K562 (cell line): ENCODE measurements around the gene PPM1D. TPM values are rescaled to one million over a fixed set of nuclear protein-coding genes. Genes with fewer than 3 reads are reported as not detected.
A peak's percentile ranks its signal among the peaks of the same experiment; 100 is the strongest.

Experiments used
- ATF3 ChIP-seq, 2 experiments: fragments of 450-650 bp in 1 of 2; sonication (generic) in 1 of 2; formaldehyde crosslinking in 1 of 2; IDR thresholded peaks in 1 of 2; conservative IDR thresholded peaks in 1 of 2; 2 replicates each; pipeline versions ENCODE4 v1.6.1 to v1.8.1; 2016 to 2023; ENCODE audit warnings: mild to moderate bottlenecking in 2 of 2, moderate library complexity in 2 of 2, inconsistent platforms in 1 of 2, missing genetic modification reagents in 1 of 2
- CAMTA2 ChIP-seq: fragments of 250-450 bp; sonication (Bioruptor Pico); conservative IDR thresholded peaks from 2 replicates; pipeline ENCODE4 v1.5.1; 2022
- GABPB1 ChIP-seq: sonication (generic); formaldehyde crosslinking; IDR thresholded peaks from 2 replicates; pipeline ENCODE4 v1.8.0; 2022; ENCODE audit warnings: mild to moderate bottlenecking, missing genetic modification reagents
- HDAC1 ChIP-seq, 2 experiments: fragments of 450-650 bp; IDR thresholded peaks; 2 replicates each; pipeline ENCODE4 v1.6.1; 2016 to 2017; ENCODE audit warnings: inconsistent platforms in 1 of 2, mild to moderate bottlenecking in 1 of 2, moderate library complexity in 1 of 2
- HNRNPUL1 ChIP-seq: fragments of 200-400 bp; formaldehyde crosslinking; IDR thresholded peaks from 2 replicates; pipeline ENCODE4 v1.6.1; 2017; ENCODE audit warnings: low read length
- LCOR ChIP-seq: sonication (generic); formaldehyde crosslinking; IDR thresholded peaks from 2 replicates; pipeline ENCODE4 v1.8.0; 2022; ENCODE audit warnings: mild to moderate bottlenecking, missing genetic modification reagents
- MYBL2 ChIP-seq, 2 experiments: fragments of 450-650 bp in 1 of 2; sonication (generic) in 1 of 2; formaldehyde crosslinking in 1 of 2; IDR thresholded peaks; 2 replicates each; pipeline versions ENCODE4 v1.6.1 to v1.8.1; 2017 to 2022; ENCODE audit warnings: borderline replicate concordance in 1 of 2, inconsistent platforms in 1 of 2, low read depth in 1 of 2, mild to moderate bottlenecking in 1 of 2, missing genetic modification reagents in 1 of 2, moderate library complexity in 1 of 2
- NFATC3 ChIP-seq: fragments of 450-650 bp; IDR thresholded peaks from 2 replicates; pipeline ENCODE4 v1.6.1; 2017; ENCODE audit warnings: mild to moderate bottlenecking
- NFIC ChIP-seq: fragments of 450-650 bp; IDR thresholded peaks from 2 replicates; pipeline ENCODE4 v1.6.1; 2017; ENCODE audit warnings: mild to moderate bottlenecking, inconsistent platforms
- NFRKB ChIP-seq: fragments of 450-650 bp; IDR thresholded peaks from 2 replicates; pipeline ENCODE4 v1.6.1; 2016; ENCODE audit warnings: low read depth
- SIN3B ChIP-seq: fragments of 450-650 bp; IDR thresholded peaks from 2 replicates; pipeline ENCODE4 v1.6.1; 2017; ENCODE audit warnings: low read depth, mild to moderate bottlenecking, moderate library complexity
- SP2 ChIP-seq: IDR thresholded peaks from 2 replicates; pipeline ENCODE4 v1.6.1; 2011; ENCODE audit warnings: mild to moderate bottlenecking, low read depth, low read length, moderate library complexity; ENCODE audit not compliant: poor library complexity, severe bottlenecking; ENCODE audit errors: extremely low read depth
- SUPT5H ChIP-seq: fragments of 450-650 bp; IDR thresholded peaks from 2 replicates; pipeline ENCODE4 v1.6.1; 2016
- XRCC5 ChIP-seq: fragments of 200-400 bp; formaldehyde crosslinking; IDR thresholded peaks from 2 replicates; pipeline ENCODE4 v1.6.1; 2017; ENCODE audit warnings: low read depth, mild to moderate bottlenecking, low read length
- ZFP30 ChIP-seq: fragments of 250-450 bp; sonication (Bioruptor Pico); IDR thresholded peaks from 2 replicates; pipeline ENCODE4 v1.8.0; 2022; ENCODE audit warnings: moderate library complexity, mild to moderate bottlenecking, inconsistent platforms, borderline replicate concordance
- polyA plus RNA-seq, 8 experiments: library from polyadenylated mRNA; depleted of rRNA in 4 of 8; stranded (reverse) in 5 of 8; unstranded in 3 of 8; fragments of >200 nt; fragmentation: Nextera tagmentation in 2 of 8; fragmentation: Illumina TruSeq in 1 of 8; extraction: Ambion mirVana in 2 of 8; extraction: Trizol in 1 of 8; gene quantifications; 2 replicates each; pipeline versions ENCODE4 v1.2.1 to v1.2.3, GENCODE V29; 2011 to 2014; ENCODE audit warnings: inconsistent platforms in 1 of 8, missing spikeins in 1 of 8
- total RNA-seq, 7 experiments: library from RNA; depleted of rRNA in 6 of 7; stranded (reverse); fragments of >200 nt in 6 of 7; fragmentation: Illumina TruSeq in 2 of 7; extraction: Trizol in 2 of 7; gene quantifications; 2 replicates each; pipeline versions ENCODE4 v1.2.1 to v1.2.3, GENCODE V29; 2011 to 2021; ENCODE audit warnings: low replicate concordance in 1 of 7
- TF ChIP-seq, protein P1 (sequence below): sonication (generic); formaldehyde crosslinking; IDR thresholded peaks from 2 replicates; pipeline ENCODE4 v1.8.0; 2022; ENCODE audit warnings: mild to moderate bottlenecking, missing genetic modification reagents
- TF ChIP-seq, protein P2 (sequence below), 2 experiments: fragments of 450-650 bp; conservative IDR thresholded peaks; 2 replicates each; pipeline ENCODE4 v1.6.1; 2017; ENCODE audit warnings: mild to moderate bottlenecking in 2 of 2, moderate library complexity in 2 of 2
- TF ChIP-seq, protein P3 (sequence below): fragments of 250-450 bp; sonication (Bioruptor Pico); IDR thresholded peaks from 2 replicates; pipeline ENCODE4 v1.5.0; 2021

PPM1D gene
- total and polyA plus RNA-seq, 9 of the 15 experiments (the other 6 are each of a cell fraction or from before 2014, with no cell fraction given): 2.1 to 19.0 (median 7.8) TPM

GRCh38 chr17:60677308-60678117 is 77.5 kb downstream of the PPM1D start, which contains the start of gene BCAS3 (continued):
- TF ChIP-seq SIN3B: peak; percentile 81
- no peak; the same call in 1 of the 2 replicates for TF ChIP-seq XRCC5
- TF ChIP-seq LCOR (CRISPR knock-in tag): no peak; the same call in 1 of the 2 replicates
- peak in 1 of 2 experiments; percentile 97; a peak in 3 of 4 replicates for TF ChIP-seq HDAC1 (IDR thresholded peaks at IDR 0.05)
- TF ChIP-seq NFATC3: no peak
- TF ChIP-seq, protein P1, sequence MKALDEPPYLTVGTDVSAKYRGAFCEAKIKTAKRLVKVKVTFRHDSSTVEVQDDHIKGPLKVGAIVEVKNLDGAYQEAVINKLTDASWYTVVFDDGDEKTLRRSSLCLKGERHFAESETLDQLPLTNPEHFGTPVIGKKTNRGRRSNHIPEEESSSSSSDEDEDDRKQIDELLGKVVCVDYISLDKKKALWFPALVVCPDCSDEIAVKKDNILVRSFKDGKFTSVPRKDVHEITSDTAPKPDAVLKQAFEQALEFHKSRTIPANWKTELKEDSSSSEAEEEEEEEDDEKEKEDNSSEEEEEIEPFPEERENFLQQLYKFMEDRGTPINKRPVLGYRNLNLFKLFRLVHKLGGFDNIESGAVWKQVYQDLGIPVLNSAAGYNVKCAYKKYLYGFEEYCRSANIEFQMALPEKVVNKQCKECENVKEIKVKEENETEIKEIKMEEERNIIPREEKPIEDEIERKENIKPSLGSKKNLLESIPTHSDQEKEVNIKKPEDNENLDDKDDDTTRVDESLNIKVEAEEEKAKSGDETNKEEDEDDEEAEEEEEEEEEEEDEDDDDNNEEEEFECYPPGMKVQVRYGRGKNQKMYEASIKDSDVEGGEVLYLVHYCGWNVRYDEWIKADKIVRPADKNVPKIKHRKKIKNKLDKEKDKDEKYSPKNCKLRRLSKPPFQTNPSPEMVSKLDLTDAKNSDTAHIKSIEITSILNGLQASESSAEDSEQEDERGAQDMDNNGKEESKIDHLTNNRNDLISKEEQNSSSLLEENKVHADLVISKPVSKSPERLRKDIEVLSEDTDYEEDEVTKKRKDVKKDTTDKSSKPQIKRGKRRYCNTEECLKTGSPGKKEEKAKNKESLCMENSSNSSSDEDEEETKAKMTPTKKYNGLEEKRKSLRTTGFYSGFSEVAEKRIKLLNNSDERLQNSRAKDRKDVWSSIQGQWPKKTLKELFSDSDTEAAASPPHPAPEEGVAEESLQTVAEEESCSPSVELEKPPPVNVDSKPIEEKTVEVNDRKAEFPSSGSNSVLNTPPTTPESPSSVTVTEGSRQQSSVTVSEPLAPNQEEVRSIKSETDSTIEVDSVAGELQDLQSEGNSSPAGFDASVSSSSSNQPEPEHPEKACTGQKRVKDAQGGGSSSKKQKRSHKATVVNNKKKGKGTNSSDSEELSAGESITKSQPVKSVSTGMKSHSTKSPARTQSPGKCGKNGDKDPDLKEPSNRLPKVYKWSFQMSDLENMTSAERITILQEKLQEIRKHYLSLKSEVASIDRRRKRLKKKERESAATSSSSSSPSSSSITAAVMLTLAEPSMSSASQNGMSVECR (CRISPR knock-in tag): no peak
- no peak for TF ChIP-seq CAMTA2
- TF ChIP-seq, protein P2, sequence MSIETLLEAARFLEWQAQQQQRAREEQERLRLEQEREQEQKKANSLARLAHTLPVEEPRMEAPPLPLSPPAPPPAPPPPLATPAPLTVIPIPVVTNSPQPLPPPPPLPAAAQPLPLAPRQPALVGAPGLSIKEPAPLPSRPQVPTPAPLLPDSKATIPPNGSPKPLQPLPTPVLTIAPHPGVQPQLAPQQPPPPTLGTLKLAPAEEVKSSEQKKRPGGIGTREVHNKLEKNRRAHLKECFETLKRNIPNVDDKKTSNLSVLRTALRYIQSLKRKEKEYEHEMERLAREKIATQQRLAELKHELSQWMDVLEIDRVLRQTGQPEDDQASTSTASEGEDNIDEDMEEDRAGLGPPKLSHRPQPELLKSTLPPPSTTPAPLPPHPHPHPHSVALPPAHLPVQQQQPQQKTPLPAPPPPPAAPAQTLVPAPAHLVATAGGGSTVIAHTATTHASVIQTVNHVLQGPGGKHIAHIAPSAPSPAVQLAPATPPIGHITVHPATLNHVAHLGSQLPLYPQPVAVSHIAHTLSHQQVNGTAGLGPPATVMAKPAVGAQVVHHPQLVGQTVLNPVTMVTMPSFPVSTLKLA (conservative IDR thresholded peaks at IDR 0.05): peak; percentile 100
- TF ChIP-seq NFRKB: no peak
- TF ChIP-seq, protein P3, sequence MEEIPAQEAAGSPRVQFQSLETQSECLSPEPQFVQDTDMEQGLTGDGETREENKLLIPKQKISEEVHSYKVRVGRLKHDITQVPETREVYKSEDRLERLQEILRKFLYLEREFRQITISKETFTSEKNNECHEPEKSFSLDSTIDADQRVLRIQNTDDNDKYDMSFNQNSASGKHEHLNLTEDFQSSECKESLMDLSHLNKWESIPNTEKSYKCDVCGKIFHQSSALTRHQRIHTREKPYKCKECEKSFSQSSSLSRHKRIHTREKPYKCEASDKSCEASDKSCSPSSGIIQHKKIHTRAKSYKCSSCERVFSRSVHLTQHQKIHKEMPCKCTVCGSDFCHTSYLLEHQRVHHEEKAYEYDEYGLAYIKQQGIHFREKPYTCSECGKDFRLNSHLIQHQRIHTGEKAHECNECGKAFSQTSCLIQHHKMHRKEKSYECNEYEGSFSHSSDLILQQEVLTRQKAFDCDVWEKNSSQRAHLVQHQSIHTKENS (CRISPR knock-in tag): no peak
- no peak for TF ChIP-seq HNRNPUL1
- TF ChIP-seq GABPB1: peak; percentile 88
- peak; percentile 93 for TF ChIP-seq SUPT5H
- no peak for TF ChIP-seq ZFP30 (CRISPR knock-in tag)
- no peak for TF ChIP-seq ATF3 (IDR thresholded peaks at IDR 0.05)
- TF ChIP-seq ATF3 (CRISPR knock-in tag; conservative IDR thresholded peaks at IDR 0.05): 0 out of 2 replicates have a peak, but pooled peaks have one; percentile 26
- peak; percentile 91 for TF ChIP-seq SP2
- TF ChIP-seq MYBL2 (IDR thresholded peaks at IDR 0.05; ENCODE audit: low read depth): no peak; the same call in 1 of the 2 replicates
- TF ChIP-seq MYBL2 (CRISPR knock-in tag; IDR thresholded peaks at IDR 0.05; ENCODE audit: borderline replicate concordance): no peak
- TF ChIP-seq NFIC: peak; percentile 71
